Right hindlimb (tissue), 1 donor: ENCODE results near the gene FGF14.

Experiments used
- DNase-seq: peaks from one replicate; pipeline ENCODE4 v3.0.0-alpha.2; 2018

Gene FGF14

GRCh38 chr13:102240110-102240509, 161.7 kb downstream of the FGF14 start:
- DNase-seq, result no peak

GRCh38 chr13:102237230-102237629, 164.6 kb downstream of the FGF14 start:
- DNase-seq, result no peak

DNA sequence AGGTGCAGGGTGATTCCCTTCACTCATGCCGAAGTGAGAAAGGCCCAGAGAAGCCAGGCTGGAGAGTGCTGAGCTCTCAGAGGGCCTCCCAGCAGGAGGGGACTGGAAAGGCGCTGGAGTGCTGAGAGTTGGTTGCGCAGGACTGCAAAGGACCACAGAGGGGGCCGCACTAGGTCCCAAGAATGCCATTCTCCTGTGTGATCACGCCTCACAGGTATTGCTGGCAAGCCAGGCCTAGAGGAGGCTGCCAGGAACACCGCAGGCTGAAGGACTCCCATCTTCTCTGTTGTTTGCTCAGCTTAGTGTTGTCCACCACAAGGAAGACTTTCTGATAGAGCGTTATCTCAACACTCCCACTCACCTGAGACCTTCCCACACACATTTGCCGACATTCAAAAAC, 165.0 kb downstream of the FGF14 start:
- DNase-seq, result no peak

DNA sequence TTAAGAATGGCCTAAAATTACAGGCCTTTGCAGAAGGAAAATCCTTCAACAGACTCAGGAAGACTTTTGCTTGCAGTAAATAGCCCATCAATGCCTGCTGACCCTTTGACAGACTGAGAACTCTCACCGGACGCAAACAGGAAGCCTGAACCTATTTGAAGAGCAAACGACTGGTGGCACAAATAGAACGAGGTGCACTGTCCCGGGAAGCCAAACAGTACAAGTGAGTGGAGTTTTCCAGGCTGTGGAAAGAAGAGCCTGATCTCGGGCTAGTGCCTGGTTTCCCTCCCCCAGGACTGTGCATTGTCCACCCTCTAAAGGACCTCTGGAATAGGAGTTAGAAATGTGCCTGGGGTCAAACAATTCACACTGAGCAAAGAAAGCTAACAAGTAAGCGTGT, 165.5 kb downstream of the FGF14 start:
- DNase-seq, result no peak

GRCh38 chr13:102235689-102236088, 166.2 kb downstream of the FGF14 start:
- DNase-seq, result no peak

- no peak for DNase-seq
Measured at GRCh38 chr13:102234618-102235017, 167.2 kb downstream of the FGF14 start.

- no peak for DNase-seq
Measured at GRCh38 chr13:102233566-102234208, 168.2 kb downstream of the FGF14 start.

DNA sequence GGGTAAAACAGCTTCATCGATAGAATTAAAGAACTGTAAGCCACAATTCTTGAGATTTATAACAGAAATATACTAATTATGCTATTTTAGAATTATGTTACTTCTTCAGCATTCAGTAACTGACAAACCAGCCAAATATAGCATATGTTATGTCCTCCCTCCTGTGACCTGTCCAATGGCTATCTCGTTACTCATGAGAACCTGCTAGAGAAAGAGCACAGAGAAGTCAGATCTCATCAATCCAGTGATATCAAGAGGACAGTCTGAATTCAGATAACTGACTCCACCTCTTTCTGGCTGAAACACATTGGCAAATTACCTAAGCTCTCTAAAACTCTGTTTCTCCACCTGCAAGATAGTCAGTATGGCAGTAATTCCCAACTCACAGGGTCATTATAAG, 170.4 kb downstream of the FGF14 start:
- no peak for DNase-seq

DNA sequence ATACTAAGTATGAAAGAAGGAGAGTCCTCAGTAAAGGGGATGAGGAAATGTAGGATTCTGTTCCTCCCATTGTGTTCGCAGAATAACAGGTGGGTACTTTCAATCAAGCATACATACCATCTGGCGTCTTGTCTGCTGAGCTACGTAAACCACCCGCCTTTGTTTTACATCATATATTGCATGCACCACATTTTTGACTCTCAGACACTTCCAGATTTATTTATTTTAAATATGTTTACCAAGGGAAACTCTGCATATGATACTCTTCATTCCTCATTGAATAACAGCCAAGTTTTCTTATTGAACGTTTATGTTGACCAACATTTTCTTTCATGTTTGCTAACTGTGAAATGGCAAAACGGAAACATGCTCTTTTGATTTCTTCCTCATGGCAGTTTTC, 174.1 kb downstream of the FGF14 start:
- DNase-seq, result no peak

GRCh38 chr13:102226591-102226990, 175.3 kb downstream of the FGF14 start:
- no peak for DNase-seq

- no peak for DNase-seq
Measured at GRCh38 chr13:102225892-102226291, 176.0 kb downstream of the FGF14 start.

GRCh38 chr13:102220681-102221228, 181.1 kb downstream of the FGF14 start:
- no peak for DNase-seq

- no peak for DNase-seq
Measured at GRCh38 chr13:102214956-102215355, 186.9 kb downstream of the FGF14 start.

- DNase-seq, result no peak
Measured at GRCh38 chr13:102212729-102213128, 189.1 kb downstream of the FGF14 start.

DNA sequence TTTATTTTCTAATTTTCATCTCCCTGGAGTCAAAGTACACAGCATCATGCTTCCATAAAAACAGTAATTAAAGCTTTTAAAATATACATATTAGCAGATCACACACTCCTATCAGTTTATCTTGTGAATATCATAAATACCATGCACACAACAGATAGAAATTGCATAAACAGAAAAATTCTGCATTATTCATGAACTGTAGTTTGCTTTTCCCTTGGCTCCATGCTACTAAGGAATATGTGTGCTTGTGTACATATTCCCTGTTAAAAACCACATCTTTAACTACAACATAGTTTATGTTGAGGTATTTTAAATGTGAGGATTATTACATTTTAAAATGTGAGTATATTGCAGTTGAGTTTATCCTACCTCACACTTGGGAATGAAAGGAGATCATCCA, 193.5 kb downstream of the FGF14 start:
- no peak for DNase-seq

GRCh38 chr13:102207680-102208342, 194.0 kb downstream of the FGF14 start:
- DNase-seq, result no peak

DNA sequence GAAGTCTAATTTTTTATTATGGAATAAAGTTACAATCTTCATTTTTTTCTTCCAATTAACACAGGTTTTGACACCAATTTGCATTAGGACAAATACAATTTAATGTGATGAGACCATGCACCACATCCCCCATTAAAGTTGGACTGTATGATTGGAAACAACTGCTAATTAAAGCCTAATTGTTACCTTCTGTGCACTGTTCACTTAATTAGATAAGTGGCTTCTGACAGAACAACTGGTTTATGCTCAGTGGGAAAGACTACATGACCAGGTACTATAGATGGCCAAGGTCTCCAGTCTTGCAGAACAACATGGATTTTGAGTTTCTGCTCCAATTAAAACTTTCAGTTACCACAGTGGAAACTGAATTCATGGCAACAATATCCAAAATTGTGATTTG, 198.1 kb downstream of the FGF14 start:
- DNase-seq, result no peak

- DNase-seq, result no peak
Measured at GRCh38 chr13:102198418-102199311, 203.2 kb downstream of the FGF14 start.

GRCh38 chr13:102197193-102197592, 204.7 kb downstream of the FGF14 start:
- no peak for DNase-seq

DNA sequence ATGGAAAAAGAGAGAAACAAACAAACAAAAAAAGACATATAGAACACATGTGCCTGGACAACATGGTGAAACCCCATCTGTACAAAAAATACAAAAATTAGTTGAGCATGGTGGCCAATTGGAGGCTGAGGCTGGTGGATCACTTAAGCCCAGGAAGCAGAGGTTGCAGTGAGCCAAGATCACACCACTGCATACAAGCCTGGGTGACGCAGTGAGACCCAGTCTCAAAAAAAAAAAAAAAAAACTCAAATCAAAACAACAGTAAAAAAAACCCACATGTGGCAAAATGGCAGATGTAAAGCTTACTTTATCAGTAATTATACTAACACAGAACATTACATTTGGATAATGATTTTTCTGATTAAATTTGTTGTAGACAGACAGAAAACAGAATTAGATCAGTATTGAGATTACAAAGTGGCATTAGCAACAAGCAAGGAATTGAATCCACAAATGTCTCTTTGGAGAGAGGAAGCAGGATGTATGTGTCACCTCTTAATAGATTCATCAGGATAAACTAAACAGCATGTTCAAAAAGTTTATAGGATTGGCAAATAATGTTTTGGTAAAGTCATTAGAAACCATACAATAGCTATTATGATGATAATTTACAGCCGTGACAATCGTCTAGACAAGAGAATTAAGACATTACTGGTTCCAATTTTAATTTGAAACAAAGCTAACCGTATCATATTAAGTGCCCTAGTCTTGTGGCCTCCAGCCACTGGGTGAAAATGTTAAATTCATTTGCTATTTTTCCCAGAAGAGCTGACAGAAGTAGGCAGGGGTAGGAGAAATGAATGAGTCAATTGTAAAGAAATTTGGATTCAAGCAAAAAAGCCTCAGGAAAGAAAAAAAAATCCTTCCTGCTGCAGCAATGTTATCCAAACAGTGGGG, 206.0 kb downstream of the FGF14 start:
- no peak for DNase-seq

GRCh38 chr13:102192858-102193257, 209.0 kb downstream of the FGF14 start:
- DNase-seq, result no peak

- DNase-seq, result no peak
Measured at GRCh38 chr13:102191951-102192502, 209.8 kb downstream of the FGF14 start.
